Stomach smooth muscle (tissue), 2 donors: ENCODE results near the gene TCEA2.

Experiments used
- H3K27ac ChIP-seq: one replicate; pipeline ENCODE4 v1.7.0; 2013; ENCODE audit warnings: mild to moderate bottlenecking, low read length, inconsistent platforms
- H3K27me3 ChIP-seq, 2 donors: one replicate each; pipeline ENCODE4 v1.7.0; 2013; ENCODE audit warnings: low read length in 2 of 2; ENCODE audit not compliant: insufficient read depth in 2 of 2, control insufficient read depth in 1 of 2
- H3K36me3 ChIP-seq, 2 donors: one replicate each; pipeline ENCODE4 v1.7.0; 2013; ENCODE audit warnings: low read length in 2 of 2; ENCODE audit not compliant: control insufficient read depth in 2 of 2, insufficient read depth in 2 of 2
- H3K4me1 ChIP-seq: one replicate; pipeline ENCODE4 v1.7.0; 2013; ENCODE audit warnings: low read length; ENCODE audit not compliant: control insufficient read depth, insufficient read depth
- H3K4me3 ChIP-seq, 2 donors: one replicate each; pipeline ENCODE4 v1.7.0; 2013; ENCODE audit warnings: low read length in 2 of 2
- H3K9ac ChIP-seq, 2 donors: one replicate each; pipeline ENCODE4 v1.7.0; 2013; ENCODE audit warnings: low read length in 2 of 2, mild to moderate bottlenecking in 1 of 2
- H3K9me3 ChIP-seq, 2 donors: one replicate each; pipeline ENCODE4 v1.7.0; 2013; ENCODE audit warnings: low read length in 2 of 2; ENCODE audit not compliant: control insufficient read depth in 2 of 2
- donor health status: healthy.
- donor health status: Pancreatic carcinoma.

TCEA2 gene

GRCh38 chr20:64050261-64051032 is 12.6 kb upstream of the TCEA2 start:
- Histone ChIP-seq H3K4me1 (peaks cover 7% of the 10 kb centered on the region), H3K9me3 (no peaks in the 10 kb centered on the region), H3K4me3 (peak overlapping the region in 1 of 2 donors; percentile 29), H3K27ac (peak overlapping the region; percentile 41), H3K27me3 (peaks cover 48 to 65% of the 10 kb centered on the region in 2 donors), H3K36me3 (no peaks in the 10 kb centered on the region), H3K9ac (no peak overlapping the region)

- H3K27ac ChIP-seq, result peak overlapping the region; percentile 41
- no peak overlapping the region for H3K4me3 ChIP-seq
- peaks cover 46 to 60% of the 10 kb centered on the region in 2 donors for H3K27me3 ChIP-seq
Measured at GRCh38 chr20:64051033-64051452, 12.0 kb upstream of the TCEA2 start.

GRCh38 chr20:64051561-64052325 is 11.3 kb upstream of the TCEA2 start:
- peaks cover 7% of the 10 kb centered on the region for H3K4me1 ChIP-seq
- H3K4me3 ChIP-seq, result no peak overlapping the region
- H3K27ac ChIP-seq, result peak overlapping the region; percentile 41
- H3K27me3 ChIP-seq, result peaks cover 40 to 55% of the 10 kb centered on the region in 2 donors
- H3K9me3 ChIP-seq, result no peaks in the 10 kb centered on the region
- no peaks in the 10 kb centered on the region for H3K36me3 ChIP-seq
- H3K9ac ChIP-seq, result no peak overlapping the region

More at GRCh38 chr20:64051033-64051452, 12.0 kb upstream of the TCEA2 start:
- no peaks in the 10 kb centered on the region for H3K36me3 ChIP-seq
- no peaks in the 10 kb centered on the region for H3K9me3 ChIP-seq
- no peak overlapping the region for H3K9ac ChIP-seq
- H3K4me1 ChIP-seq, result peaks cover 7% of the 10 kb centered on the region

- Histone ChIP-seq H3K27me3 (peaks cover 36 to 54% of the 10 kb centered on the region in 2 donors), H3K36me3 (no peaks in the 10 kb centered on the region), H3K9ac (no peak overlapping the region), H3K9me3 (no peaks in the 10 kb centered on the region), H3K4me3 (no peak overlapping the region), H3K27ac (peak overlapping the region; percentile 41), H3K4me1 (peaks cover 7% of the 10 kb centered on the region)
Measured at GRCh38 chr20:64052326-64052722, 10.7 kb upstream of the TCEA2 start.

- Histone ChIP-seq H3K27me3 (peaks cover 39 to 49% of the 10 kb centered on the region in 2 donors), H3K36me3 (no peaks in the 10 kb centered on the region), H3K9ac (no peak overlapping the region), H3K9me3 (no peaks in the 10 kb centered on the region), H3K4me3 (no peak overlapping the region), H3K27ac (no peak overlapping the region), H3K4me1 (peaks cover 9% of the 10 kb centered on the region)
Measured at GRCh38 chr20:64052987-64053840, 9.8 kb upstream of the TCEA2 start.

- no peak overlapping the region for H3K27ac ChIP-seq
- no peaks in the 10 kb centered on the region for H3K9me3 ChIP-seq
- peaks cover 39 to 44% of the 10 kb centered on the region in 2 donors for H3K27me3 ChIP-seq
- peaks cover 4% of the 10 kb centered on the region for H3K4me1 ChIP-seq
- no peak overlapping the region for H3K4me3 ChIP-seq
- no peaks in the 10 kb centered on the region for H3K36me3 ChIP-seq
- peak overlapping the region in 1 of 2 donors; percentile 13 for H3K9ac ChIP-seq
Measured at GRCh38 chr20:64053841-64054661, 8.9 kb upstream of the TCEA2 start.

- peaks cover 31 to 36% of the 10 kb centered on the region in 2 donors for H3K27me3 ChIP-seq
- no peaks in the 10 kb centered on the region for H3K9me3 ChIP-seq
- no peaks in the 10 kb centered on the region for H3K36me3 ChIP-seq
- H3K9ac ChIP-seq, result no peak overlapping the region
- peaks cover 4% of the 10 kb centered on the region for H3K4me1 ChIP-seq
- no peak overlapping the region for H3K4me3 ChIP-seq
- H3K27ac ChIP-seq, result no peak overlapping the region
Measured at GRCh38 chr20:64055396-64055892, 7.6 kb upstream of the TCEA2 start.

GRCh38 chr20:64055893-64056638 is 6.9 kb upstream of the TCEA2 start:
- Histone ChIP-seq H3K27me3 (peaks cover 25 to 30% of the 10 kb centered on the region in 2 donors), H3K27ac (no peak overlapping the region), H3K9me3 (no peaks in the 10 kb centered on the region), H3K36me3 (no peaks in the 10 kb centered on the region), H3K4me3 (no peak overlapping the region), H3K9ac (no peak overlapping the region), H3K4me1 (peaks cover 4% of the 10 kb centered on the region)

GRCh38 chr20:64056639-64056888 is 6.4 kb upstream of the TCEA2 start:
- Histone ChIP-seq H3K9ac (no peak overlapping the region), H3K27me3 (peaks cover 24 to 25% of the 10 kb centered on the region in 2 donors), H3K4me1 (peaks cover 4% of the 10 kb centered on the region), H3K9me3 (no peaks in the 10 kb centered on the region), H3K36me3 (no peaks in the 10 kb centered on the region), H3K4me3 (no peak overlapping the region), H3K27ac (no peak overlapping the region)
